NCI-H146 (cell line): ENCODE results near the gene NUAK1.
A peak's percentile ranks its signal among the peaks of the same experiment; 100 is the strongest.

ENCODE experiments used
- DNase-seq: peaks from one replicate; lab custom pipeline; 2025; lab: John Stamatoyannopoulos, UW

The NUAK1 gene

DNA sequence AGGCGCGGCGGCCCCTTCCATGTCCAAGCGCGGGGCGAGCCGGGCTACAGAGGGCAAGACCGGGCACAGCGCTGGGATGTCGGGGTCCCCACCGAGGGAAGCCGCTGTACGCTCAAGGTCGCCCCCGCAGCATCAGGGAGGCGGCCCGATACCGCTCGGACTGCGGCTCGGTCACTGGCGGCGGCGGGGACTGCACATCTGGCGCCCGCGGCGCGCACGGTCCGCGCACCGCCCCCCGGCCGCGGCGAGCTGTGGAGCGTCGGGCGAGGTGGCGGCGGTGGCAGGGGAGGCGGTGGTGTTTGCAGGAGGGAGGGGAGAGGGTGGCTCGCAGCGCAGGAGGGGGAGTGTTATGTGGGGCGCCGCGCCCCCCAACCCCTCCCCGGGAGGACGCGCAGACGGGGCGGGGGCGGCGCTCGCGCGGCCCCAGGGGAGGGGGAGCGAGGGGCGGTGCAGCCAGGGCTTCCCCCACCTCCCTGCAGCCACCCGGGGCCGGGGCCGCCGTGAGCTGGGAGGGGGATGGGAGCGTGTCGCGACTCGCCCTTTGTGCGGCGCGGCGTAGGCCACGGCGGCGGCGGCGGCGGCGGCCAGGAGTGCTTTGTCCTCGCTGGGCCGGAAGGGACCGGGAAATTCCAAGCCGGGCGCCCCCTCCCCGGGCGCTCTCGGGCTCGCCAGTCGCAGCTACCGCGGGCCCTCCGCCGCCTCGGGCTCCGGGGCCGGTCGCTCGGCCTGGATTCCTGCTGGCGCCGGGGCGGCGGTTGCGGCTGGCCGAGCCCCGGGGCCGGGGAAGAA lies at the start of gene NUAK1:
TSS of gene NUAK1 (minus strand) at position 322 of the 789 bp plus-strand sequence. CDS start at position 21, 301 bp downstream.
- DNase-seq = peak; percentile 65

DNA sequence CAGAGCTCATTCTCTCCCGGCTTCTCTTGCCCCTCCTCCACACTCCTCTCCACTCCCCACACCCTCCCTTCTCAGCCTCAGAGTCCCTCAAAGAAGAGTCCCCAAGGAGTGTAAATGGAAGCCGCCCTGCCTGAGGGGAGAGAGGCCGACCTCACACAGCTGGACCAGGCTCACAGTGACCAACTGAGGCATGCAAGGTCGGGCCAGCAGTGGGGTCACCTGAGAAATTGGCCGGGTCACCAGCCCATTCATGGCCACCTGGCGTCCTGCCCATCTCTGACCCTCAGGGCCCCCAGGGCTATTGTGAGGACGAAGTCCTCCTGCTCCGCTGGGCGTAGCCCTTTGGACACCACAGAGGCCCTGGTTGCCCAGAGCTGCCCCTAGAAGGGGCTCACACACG lies 49.5 kb upstream of the NUAK1 start:
- DNase-seq = no peak

DNA sequence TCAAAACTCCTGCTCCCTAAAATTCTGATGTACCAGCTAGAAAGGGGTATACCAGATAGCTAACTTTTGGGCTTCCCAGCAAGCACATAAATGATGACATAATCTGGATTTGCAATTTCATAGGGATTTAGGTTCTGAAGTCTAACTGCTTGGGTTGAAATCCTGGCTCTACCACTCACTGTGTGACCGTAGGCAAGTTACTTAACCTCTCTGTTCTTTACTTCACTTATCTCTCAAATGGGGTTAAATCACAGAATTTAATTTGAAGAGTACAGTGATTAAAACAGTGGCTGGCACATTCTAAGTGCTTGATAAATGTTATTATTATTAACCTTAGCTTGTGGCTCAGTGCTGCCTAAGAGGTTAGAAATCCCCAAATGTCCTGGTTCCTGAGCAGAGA lies 49.1 kb upstream of the NUAK1 start:
- DNase-seq = no peak

DNA sequence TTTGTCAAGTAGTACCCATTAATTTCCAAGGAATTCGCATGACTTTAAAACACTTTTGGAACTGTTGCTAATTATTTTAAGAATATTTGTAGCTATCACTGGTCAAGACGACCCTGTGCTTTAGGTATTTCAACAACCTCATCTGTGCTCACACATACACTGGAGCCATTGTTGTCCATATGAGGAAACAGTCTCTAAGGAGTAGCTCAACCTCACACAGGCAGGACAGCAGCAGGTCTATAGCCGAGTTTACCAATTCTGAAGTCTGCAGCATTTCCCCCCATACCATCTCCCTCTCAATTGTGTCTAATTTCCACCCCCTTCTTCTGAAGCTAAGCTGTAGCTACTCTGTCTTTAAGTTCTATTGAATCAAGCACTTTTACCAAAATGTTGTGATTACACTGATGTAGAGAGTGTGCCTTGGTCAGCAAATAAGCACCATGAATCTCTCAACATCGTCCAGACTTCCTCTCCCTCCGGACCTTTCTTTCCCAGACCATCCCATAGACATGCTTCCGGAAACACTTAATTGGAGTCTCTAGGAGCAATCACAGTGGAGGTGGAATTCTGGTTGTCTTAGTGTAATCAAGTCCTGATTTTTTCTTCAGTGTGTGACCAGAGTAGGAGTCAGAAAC lies 48.5 kb upstream of the NUAK1 start:
- DNase-seq = no peak

DNA sequence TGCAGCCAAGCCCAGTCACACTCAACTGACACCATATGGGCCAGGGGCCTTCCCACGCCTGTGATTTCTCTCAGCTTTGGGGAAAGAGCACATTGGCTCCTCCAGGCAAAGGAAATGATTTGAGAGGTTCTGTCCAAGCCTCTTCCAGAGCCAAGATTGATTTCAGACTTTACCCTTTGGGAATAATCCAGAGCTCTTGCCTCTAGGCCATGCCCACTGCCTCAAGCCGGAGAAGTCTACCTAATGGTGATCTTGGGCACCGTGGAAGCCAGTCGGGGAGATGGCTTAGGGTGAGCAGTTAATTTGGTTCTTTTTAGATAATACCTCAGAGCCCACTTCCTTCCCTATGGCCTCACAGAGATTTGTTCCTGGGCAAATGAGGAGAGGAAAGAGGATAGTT lies 45.0 kb upstream of the NUAK1 start:
- DNase-seq = no peak

DNA sequence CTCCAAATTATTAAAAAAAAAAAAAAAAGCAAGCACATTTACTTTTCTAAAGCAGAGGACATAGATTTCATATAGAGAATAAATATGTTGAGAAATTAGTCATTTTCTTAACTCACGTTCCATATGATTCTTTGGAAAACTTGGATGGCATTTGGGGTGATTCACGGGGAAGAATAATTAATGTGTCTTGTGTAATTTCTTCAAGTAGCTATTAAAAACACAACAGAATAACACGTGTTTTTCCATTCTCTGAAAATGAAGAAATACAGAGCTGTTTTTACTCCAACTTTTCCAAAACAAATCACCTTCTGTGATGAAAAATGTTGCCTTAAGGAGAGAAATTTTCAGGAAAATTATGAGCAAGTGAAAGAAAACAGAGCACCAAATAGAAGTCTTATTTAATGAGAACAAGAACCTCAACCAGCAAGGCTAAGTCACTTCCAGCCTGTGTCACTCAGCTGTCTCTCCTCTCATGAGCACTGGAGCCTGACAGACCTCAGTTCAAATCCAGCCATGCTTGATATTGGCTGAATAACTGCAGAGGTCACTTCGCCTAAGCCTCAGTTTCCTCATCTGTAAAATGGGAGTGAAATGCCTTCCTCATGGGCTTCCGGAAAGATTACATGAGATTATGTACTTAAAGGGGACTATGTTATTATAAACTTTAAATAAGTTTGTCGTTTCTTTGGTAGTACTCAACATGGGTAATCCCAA lies 42.8 kb upstream of the NUAK1 start:
- no peak for DNase-seq

DNA sequence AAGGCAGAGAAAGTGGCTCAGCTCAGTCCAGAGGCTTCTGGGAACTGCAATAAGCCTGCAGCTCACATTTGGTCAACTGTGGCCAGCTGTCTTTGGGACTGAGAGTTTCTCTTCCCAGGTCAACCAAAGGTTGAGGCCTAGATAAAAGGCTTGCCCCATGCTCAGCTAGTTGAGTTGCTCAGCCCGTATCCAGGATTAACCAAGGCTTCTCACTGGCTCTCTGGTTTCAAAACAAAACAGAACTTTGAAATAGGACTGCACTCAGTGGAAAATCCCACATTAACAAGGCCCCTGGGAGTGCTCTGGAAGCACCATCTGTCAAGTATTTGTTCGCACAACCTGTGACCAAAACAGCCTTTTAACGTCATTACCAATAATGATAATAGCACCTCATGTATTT lies 40.3 kb upstream of the NUAK1 start:
- no peak for DNase-seq

DNA sequence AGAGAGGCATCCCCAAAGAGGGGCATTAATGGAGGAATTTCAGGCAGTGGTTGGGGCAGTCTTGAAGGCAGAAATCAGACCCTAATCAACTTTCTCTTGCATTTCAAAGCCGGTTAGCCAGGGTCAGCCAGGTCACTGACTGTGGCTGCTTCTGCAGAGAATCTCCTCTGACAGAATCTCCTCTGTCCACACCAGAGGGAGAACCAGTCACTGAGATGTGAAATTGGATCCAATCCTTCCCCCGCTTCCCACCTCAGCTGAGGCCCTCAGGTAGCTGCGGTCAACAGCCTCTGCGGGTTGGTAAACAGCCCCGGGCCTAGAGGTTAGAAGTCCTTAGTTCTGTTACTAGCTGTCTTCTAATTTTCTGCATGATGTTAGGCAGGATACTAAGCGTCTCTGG lies 39.8 kb upstream of the NUAK1 start:
- no peak for DNase-seq

DNA sequence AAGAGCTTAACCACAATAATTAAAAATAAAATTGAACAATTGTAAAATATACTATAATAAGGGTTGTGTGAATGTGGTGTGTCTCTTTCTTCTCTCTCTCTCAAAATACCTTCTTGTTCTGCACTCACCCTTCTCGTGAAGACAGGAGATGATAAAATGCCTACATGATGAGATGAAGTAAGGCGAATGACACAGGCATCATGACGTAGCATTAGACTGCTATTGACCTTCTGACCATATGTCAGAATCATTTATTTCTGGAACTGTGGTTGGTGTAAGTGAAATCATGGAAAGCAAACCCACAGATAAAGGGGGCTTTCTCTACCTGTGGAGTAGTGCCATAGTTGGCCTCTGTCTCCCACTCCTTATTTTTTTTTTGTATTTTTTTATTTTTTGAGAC lies 37.8 kb upstream of the NUAK1 start:
- DNase-seq = no peak

DNA sequence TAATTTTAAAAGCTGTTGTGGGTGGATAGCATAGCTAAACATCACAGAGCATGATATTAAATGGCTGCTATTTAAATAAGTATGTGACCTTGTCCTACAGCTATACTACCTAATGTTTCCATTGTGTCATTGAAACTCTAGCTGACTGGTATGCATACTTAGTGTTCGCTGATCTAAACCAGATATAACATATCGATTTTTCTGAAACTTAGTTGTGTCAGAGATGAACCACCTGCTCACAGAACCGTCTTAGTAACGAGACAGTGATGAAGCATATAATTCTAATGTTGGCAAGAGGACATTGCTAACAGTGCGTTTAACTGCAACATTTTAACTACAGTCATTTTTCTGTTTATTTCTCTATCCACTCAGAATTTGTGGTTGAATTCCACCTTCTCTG lies 36.1 kb upstream of the NUAK1 start:
- DNase-seq = no peak

DNA sequence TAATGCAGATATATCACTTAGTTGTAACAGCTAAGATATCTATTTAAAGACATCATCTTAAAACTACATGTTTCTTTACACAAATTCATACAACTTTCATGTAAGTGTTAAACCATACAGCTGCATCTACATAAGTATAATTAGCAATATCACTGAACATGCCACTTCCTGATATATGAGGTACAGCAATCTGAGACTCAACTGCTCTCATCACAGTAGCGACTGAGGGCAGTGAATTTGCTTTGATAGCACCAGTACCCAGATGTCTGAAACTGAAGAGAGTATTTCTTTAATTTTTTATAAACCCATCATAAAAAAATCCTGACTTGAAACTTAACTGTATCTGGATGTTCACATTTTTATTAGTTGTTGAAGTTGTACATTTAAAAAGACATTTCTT lies 34.7 kb upstream of the NUAK1 start:
- DNase-seq = no peak

DNA sequence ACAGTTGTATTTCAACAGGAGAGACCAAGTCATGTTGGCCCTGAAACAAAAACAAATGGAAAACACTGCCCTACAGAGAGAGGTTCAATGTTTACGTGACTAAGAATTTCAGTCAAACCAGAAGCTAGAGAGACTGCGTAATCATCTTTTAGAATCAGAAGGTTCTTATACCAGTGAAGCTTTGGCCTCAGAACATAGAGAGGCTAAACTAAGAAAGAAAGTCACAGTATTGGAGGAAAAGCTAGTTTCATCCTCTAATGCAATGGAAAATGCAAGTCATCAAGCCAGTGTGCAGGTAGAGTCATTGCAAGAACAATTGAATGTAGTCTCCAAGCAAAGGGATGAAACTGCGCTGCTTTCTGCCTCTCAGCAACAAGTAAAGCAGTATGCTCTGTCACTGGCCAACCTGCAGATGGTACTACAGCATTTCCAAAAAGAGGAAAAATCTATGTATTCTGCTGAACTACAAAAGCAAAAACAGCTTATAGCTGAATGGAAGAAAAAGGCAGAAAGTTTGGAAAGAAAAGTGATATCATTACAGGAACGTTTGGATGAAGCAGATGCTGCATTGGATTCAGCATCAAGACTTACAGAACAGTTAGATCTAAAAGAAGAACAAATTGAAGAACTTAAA lies 32.5 kb upstream of the NUAK1 start:
- no peak for DNase-seq

DNA sequence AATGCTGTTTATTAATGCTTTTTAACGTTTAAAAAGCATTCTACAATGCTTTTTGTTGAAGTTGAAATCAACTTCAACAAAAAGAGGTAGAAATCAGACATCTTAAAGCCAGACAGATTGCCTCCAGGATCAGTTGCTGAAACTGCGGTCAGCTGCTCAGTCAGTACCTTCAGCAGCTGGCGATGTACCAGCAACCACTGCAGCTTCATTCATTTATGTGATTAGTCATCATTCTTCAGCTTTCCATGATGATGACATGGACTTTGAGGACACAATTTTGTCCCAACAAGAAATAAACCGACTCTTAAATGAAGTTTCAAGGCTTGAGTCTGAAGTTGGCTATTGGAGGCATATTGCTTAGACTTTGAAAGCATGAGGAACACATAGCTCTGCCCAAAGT lies 31.5 kb upstream of the NUAK1 start:
- DNase-seq = no peak

DNA sequence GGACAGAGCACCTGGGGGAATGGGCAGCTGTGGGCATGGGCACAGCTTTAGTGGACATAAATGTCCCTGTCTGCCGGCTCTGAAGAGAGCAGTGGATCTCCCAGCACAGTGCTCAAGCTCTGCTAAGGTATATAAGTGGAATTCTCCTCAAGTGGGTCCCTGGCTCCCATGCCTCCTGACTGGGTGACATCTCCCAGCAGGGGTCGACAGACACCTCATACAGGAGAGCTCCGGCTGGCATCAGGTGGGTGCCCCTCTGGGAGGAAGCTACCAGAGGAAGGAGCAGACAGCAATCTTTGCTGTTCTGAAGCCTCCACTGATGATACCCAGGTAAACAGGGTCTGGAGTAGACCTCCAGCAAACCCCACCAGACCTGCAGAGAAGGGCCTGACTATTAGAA lies 25.0 kb upstream of the NUAK1 start:
- no peak for DNase-seq

DNA sequence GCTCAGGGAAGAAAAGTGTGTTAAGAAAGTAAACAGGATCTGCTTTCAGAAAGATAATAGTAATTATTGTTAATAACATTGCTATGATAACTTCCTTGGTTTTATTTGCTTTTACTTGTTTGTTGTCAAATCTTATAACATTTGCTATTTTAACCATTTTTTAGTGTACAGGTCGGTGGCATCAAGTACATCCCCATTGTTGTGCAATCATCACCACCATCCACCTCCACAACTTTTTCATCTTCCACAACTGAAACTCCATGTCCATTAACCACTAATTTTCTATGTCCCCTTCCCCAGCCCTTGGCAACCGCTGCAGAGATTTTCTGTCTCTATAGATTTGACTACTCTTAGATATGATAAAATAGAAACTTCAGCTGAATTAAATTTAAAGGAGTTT lies 22.7 kb upstream of the NUAK1 start:
- no peak for DNase-seq

DNA sequence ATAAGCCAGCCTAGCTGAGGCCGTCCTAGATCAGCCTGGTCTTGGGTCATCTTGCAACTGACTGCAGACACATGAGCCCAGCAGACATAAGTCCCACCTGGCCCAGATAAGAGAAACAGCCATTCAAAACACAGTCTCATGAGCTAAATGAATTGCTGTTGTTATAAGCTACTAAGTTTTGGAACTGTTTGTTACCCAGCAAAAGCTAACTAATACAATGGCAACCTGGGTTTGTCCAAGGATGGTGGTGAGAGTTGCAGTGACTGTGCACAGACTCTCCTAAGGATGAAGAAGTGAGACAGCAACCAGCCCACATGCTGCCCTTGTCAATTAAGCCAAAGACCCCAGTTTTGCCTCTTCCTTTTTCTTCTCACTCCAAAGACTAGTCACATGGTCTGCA lies 22.2 kb upstream of the NUAK1 start:
- no peak for DNase-seq

DNA sequence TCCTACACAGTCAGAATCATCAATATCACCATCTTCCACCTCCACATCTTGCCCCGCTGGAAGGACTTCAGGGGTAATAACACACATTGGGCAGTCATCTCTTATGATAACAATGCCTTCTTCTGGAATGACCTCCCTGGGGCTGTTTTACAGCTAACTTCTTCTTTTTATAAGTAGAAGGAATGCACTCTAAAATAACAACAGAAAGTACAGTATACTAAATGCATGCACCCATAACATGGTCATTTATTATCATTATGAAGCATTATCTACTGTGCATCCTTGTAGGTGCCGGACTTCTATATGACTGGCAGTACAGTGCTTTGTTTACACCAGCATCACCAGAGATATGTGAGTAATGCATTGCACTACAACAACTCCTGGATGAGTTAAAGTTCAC lies 19.0 kb upstream of the NUAK1 start:
- no peak for DNase-seq

DNA sequence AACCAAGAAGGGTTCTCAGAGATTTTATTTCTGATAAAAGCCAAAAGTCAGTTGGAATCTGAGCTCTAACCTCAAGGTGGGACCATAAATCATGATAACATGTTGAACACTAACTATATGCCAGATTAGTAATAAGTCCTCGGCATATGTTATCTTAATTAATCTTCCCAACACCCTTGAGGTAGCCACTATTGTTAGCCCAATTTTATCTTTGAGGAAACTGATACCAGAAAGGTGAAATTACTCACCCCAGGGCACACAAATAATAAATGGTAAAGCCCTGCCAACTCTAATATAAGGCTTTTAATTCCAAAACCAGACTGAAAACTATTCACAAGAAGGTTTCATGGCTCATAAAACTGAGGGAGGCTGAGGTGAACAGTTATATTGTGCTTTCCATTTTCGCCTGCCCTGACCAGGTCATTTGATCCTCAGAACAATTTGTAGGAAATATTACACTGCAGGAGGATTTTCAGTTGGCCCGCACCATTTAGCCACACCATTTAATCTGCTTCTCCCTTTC lies 16.1 kb upstream of the NUAK1 start:
- DNase-seq = no peak

DNA sequence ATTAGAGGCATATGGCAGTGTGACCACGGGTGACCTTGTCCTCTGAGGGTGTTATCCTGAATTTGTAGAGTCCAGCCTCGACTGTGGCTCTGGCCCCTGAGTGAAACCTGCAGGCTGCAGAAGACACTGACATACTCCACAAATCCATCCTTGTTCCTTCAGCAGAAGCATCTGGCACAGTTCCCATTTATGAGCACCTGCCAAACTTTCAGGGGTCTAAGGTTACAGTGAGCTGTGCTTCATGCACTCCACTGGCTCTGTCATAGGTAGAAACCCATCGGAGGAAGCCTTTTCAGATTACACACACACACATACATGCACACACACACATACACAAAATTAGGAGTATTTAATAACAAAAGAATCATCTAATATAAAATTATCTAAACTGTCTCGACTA lies 13.6 kb upstream of the NUAK1 start:
- DNase-seq = no peak

DNA sequence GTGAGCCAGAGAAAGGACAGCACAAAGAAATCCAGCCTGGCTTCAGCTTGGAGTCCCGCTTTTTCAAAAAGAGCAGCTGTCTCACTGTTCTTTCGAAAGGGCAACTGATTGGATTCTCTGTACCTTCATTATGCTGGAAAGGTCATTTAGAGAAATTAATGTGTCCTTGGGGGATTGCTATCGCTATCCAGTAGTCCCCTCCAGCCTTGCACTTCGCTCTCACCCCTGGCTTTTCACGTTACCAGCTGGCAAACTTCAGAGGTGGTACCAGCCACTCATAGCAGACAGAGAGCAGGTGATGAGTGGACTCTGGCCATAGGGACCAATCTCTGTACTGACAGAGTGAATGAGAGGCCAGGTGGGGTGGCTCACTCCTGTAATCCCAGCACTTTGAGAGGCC lies 11.8 kb upstream of the NUAK1 start:
- no peak for DNase-seq

DNA sequence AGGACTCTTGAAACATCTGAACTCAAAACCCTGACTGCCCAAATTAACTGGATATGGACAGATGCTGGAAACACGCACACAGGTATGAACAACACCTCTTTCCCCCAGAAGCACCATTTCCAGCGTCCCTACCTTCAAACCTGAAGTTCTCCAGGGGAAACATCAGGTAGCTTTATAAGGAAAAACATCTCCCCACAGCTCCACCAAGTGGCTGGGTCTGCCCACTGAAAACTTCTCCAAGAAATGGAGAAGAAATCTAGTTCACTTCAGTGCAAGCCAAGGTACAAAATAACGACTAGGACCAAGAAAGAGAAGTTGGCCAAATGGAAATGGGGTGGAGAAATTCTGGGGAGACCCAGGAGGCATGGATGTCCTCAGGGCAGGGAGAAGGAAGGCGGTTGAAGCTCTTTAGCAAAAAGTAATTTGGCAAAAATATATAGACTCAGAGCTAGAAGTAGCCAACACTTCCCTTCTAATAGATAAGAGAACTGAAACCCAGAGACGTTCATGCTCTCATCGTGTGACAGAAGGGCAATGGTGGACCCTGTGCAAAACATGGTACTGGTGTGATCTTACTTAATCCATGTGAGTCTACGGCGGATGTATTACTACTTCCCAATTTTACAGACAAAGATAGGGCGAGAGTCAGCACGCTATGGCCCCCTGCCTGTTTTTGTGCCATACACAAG lies 10.5 kb upstream of the NUAK1 start:
- DNase-seq = peak; percentile 4

DNA sequence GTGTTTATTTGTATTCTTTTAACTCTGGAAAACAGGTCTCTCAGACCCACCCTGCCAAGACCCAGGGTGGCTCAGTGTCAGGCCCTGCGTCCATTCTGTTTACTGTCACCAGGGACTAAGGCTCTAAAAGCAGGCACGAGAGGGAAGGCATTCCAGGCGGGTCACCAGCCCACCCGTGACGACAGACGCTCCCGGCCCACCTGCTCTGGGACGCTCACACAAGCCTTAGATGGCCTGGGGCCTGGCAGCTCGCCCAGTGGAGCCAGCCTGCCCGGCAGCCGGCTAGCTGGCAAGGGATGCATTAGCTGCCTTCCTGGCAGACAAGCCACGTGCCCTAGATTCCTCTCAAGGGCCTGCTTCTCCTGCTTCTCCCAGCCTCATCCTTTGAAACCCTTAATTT lies 9.2 kb upstream of the NUAK1 start:
- DNase-seq = no peak
